HG03045 (cell line): ENCODE data around the gene RARB.
A peak's percentile ranks its signal among the peaks of the same experiment; 100 is the strongest.

ENCODE experiments used
- ATAC-seq: cut with Tn5 transposase; IDR thresholded peaks from one replicate; pipeline ENCODE4 v1.9.1; 2021; ENCODE audit warnings: mild to moderate bottlenecking, moderate library complexity; ENCODE audit not compliant: unreplicated experiment

RARB gene

GRCh38 chr3:25447285-25447684 lies 19.2 kb downstream of the RARB start:
- ATAC-seq: no peak

GRCh38 chr3:25447925-25448324 lies 19.9 kb downstream of the RARB start:
- no peak for ATAC-seq

- ATAC-seq: no peak
These were observed 21.0 kb downstream of the RARB start for GRCh38 chr3:25448750-25449692.

GRCh38 chr3:25449857-25450256 lies 21.8 kb downstream of the RARB start:
- no peak for ATAC-seq

- no peak for ATAC-seq
These were observed 24.1 kb downstream of the RARB start for GRCh38 chr3:25452192-25452591.

GRCh38 chr3:25452740-25453139 lies 24.7 kb downstream of the RARB start:
- no peak for ATAC-seq

- no peak for ATAC-seq
These were observed 25.5 kb downstream of the RARB start for GRCh38 chr3:25453619-25454004.

- no peak for ATAC-seq
These were observed 26.2 kb downstream of the RARB start for GRCh38 chr3:25454005-25454927.

GRCh38 chr3:25455441-25456132 lies 27.5 kb downstream of the RARB start:
- ATAC-seq: no peak

GRCh38 chr3:25456723-25457670 lies 28.9 kb downstream of the RARB start:
- no peak for ATAC-seq

GRCh38 chr3:25457671-25458419 lies 29.8 kb downstream of the RARB start:
- no peak for ATAC-seq

- ATAC-seq: no peak
These were observed 30.4 kb downstream of the RARB start for GRCh38 chr3:25458420-25458814.

- ATAC-seq: peak; percentile 91
These were observed 32.7 kb downstream of the RARB start for GRCh38 chr3:25460751-25461150.

- no peak for ATAC-seq
These were observed 33.9 kb downstream of the RARB start for GRCh38 chr3:25461946-25462345.

GRCh38 chr3:25462495-25462894 lies 34.4 kb downstream of the RARB start:
- no peak for ATAC-seq

- no peak for ATAC-seq
These were observed 35.9 kb downstream of the RARB start for GRCh38 chr3:25463836-25464418.

GRCh38 chr3:25465266-25465860 lies 37.3 kb downstream of the RARB start:
- ATAC-seq: no peak

- ATAC-seq: no peak
These were observed 40.8 kb downstream of the RARB start for GRCh38 chr3:25468866-25469319.
